Brain pericyte (primary cell): ENCODE results near the gene TMEM72.

Source experiments
- DNase-seq: peaks from one replicate; pipeline ENCODE4 v3.0.0-alpha.2; 2012; ENCODE audit warnings: low read depth, low spot score

TMEM72 gene

GRCh38 chr10:44890696-44891563 lies 20.2 kb upstream of the TMEM72 start:
- DNase-seq = no peak

DNA sequence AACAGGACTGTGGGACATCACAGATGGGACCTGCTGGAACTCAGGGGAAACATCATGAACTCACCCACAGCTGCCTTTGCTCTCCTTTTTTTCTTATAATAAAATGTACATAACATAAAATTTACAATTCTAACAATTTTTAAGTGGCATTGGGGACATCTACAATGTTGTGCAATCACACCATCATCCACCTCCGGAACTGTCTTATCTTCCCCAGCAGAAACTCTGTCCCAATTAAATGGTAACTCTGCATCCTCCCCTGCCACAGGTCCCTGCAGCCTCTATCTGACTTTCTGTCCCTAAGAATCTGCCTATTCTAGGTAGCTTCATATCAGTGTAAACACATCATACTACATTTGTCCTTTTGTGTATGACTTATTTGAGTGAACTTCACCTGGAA lies 19.4 kb upstream of the TMEM72 start:
- no peak for DNase-seq

DNA sequence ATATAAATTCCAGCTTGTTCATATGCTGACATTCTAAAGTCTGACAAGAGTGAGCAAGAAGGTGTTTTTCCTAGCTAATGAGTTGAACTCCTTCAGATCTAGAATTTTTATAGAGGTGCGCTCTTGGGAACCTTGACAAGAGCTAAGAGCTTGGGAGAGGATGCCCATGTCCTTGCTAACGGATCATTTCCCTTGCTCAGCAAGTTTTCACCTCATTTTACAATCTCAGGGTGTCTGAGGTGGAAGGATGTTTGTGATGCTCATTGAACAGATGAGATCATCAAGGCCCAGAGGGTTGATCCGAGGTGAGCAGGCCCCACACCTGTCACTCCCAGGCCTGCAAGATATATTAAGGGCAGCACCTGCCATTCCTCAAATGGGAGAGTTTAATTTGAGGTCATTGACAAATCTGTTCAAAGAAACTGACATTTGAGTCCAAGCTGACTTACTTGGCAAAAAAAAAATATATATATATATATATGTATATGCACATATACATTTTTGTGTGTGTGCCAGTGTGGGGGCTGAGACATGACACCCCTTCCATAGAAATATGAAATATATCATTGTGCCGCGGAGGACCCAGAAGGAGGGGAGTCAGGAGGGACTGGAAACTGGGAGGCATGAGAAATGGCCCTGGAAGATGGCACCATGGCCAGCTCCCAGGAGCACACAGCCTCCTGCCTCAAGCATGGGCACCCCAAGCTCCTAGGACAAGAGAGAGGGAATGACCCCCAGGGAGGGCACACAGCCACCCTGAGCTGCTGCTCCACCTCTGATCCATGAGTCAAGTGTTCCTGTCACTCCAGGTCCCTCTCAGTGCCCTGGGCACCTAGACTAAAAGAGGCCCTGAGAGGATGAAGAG lies 17.3 kb upstream of the TMEM72 start:
- no peak for DNase-seq

DNA sequence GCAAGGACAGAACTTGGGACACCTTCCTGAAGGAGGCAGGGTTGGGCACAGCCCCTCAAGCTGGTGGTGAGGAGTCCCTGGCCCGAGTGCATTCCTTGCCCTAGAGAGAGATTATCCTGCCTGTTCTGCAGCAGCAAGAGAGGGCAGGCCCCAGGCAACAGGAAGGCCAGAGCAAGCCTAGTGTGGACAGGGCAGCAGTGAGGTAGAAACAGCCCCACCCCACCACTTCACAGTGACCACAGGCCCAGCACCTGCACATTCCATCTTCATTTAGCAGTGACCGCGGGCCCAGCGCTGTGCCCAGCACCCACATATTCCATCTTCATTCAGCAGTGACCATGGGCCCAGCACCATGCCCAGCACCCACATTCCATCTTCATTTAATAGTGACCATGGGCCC lies 16.4 kb upstream of the TMEM72 start:
- DNase-seq = no peak

DNA sequence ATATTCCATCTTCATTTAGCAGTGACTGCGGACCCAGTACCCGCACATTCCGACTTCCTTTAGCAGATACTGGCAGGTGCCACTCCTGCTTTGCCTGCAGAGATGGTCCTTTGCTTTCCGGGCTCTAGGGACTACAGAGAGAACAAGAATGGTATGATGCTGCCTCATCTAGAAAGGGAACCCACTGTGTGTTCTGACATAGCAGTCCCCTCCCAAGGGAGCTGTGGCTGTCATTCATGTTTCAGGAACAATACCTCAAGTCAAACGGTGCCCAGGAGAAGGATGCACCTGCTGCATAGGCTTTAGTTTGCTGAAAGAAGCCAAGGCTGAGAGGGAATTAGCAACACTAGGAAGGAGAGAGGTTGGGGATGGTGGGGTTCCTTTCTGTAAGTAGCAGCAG lies 15.9 kb upstream of the TMEM72 start:
- no peak for DNase-seq

DNA sequence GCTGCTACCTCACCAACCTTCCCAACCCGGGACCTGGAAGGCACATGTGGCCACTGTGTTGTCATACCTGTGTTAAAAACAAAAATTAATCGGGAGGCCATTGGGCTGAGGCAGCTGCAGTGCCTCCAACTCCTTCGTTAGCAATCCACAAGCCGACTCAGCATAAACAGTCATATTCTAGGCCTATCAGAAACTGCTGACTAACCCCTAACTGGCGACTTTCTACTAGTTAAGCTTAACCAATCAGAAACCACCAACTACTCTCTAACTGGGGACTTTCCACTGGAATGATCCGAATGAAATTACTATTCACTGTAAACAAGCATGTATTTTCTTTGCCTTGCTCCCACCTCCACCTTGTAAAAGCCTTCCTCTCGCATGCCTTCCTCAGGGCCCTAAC lies 14.1 kb upstream of the TMEM72 start:
- DNase-seq = no peak

DNA sequence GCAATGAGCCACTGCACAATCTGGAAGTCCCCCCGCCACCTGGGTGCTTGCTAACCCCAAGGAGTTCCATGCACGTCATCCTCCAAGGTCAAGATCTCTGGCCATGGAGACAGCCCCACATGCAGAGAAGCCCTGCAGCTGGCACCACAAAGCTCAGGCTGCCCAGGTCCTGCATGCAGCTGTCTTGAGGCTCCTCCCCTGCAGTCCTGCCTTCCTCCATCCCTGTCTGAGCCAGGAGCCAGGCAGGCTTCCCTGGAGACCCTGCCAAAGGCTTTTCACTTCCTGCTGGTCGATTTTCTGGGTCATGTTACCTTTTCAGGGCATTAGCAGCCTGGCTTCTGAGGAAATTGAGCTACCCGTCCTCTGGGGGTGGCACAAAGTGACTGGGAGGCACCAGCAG lies 12.5 kb upstream of the TMEM72 start:
- DNase-seq = no peak

DNA sequence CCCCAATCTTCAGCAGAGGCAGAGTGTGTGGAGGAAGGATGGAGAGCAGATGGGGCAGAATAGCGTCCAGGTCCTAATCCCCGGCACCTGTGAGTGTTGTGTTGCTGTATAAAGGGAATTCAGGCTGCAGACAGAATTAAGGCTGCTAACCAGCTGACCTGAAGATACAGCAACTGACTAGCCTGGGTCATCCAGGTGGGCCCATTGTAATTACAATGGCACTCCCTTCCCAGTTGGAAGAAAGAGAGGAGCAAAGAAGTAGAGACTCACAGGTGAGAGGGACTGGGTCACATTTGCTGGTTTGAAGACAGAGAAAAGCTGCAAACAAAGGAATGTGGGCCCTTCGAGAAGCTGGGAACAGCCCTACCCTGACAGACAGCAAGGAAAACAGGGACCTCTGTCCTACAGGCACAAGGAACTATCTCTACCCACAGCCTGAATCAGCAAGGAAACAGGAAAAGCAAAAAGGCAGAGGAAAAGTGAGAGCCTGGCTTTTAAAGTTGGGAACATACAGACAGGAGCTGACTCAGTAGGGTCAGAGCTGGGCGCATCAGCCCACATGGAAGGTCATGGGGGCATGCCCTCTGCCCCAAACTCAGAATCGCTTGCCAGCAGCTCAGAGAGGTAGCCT lies 11.6 kb upstream of the TMEM72 start:
- no peak for DNase-seq

- DNase-seq = no peak
These were observed 8.1 kb upstream of the TMEM72 start for GRCh38 chr10:44902941-44903545.

DNA sequence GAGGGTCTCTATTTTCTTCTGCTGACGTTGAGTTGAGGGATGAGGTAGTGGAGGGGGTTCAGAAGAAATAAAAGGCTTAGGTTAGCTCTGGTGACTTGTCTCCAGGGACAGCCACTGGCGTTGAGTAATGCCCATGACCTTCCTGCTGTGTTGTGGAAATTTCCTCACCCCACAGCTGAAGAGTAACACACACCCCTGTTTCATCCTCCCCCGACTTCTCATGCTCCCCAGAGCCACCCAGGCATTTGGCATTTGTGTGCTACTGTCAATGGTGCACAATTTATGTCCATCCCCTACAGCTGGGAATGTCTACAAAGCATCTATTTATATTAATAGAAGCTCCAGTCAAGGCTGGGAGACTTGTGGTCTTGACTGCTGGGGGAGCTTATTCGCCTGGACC lies 4.7 kb upstream of the TMEM72 start:
- no peak for DNase-seq

DNA sequence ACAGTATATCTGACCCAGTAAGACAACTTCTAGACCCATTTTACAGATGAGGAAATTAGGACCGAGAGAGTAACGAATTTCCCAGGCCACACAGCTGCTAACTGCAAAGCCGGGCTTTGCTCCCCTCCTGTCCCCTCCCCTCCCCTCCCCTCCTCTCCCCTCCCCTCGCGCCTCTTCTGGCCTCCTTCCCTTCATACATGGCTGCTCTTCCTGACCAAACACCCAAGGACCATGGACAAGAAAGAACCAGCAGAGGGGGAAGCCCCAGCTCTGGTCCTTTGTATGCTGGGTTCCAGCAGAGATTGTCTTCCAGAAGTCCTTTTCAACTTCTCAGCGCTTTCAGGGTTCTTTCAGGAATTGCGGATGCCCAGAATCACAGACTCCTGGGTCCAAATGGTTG lies 3.6 kb upstream of the TMEM72 start:
- no peak for DNase-seq

GRCh38 chr10:44908066-44908749 lies 2.9 kb upstream of the TMEM72 start:
- no peak for DNase-seq

DNA sequence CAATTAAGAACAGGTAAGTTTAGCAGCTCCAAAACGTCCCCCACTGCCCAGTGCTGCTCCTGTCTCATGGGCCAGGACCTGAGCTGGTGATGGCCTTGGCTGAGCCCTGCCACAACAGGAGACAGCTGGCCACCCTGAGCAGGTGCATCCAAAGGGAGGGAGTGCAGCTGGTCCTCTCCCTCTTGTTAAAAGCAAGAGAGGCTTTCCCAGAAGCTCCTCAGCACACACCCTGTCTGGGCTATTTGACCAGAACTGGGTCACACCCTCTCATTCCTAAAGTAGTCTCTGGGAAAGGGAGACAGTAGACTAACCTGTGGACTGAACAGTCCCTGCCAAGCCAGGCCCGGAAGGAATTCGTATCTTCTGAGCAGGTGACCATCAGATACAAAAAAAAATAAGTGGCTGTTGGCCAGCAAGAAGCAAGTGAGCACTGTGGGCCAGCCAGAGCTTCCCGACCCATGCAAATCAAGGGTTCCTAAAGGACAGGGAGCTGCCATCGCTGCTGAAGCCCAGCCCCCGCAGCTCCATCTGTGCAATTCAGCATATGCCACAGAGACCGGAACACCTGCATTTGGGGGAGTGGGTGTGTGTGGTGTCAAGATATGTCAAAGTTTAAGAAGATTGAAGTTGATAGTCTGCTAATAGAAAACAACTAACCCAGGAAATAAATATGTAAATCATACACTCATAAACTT lies 2.1 kb upstream of the TMEM72 start:
- DNase-seq = no peak

GRCh38 chr10:44909910-44910309 lies 1.2 kb upstream of the TMEM72 start:
- DNase-seq = no peak

DNA sequence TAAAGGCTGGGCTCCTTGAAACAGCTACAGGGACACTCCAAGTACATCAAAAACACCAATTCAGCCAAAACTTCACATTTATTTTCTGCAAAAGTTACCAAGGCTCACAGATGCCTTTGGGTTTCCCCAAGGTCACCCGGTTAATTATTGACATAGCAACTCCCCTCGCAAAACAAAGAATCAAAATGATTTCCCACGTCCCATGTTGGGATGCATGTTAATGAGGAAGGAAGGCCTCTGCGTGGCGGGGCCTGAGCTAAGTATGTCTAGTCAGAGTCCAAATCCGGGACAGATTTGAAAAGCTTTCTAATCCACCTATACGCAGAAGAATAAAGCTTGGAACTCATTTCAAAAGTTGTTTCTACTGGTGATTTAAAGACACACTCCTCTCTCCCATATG lies 535 bp upstream of the TMEM72 start:
- no peak for DNase-seq

DNA sequence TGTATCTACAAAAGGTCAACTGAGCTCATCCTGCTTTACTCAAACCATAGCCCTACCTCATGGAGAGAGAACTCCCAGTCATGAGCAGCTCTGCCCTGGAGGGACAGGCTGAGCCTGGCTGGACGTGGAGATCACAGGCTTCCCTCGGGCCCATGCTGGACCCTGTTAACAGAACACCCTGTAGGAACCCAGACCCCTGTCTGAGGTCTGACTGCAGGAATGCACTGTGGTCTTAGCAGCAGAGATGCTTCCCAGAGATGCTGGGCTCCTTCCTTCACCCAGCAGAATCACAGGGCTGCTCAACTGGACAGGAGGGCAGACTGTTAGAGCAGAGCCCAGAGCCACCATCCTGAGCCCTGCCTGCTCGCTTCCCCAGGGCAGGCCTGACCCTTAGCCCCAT lies 814 bp downstream of the TMEM72 start:
- no peak for DNase-seq

DNA sequence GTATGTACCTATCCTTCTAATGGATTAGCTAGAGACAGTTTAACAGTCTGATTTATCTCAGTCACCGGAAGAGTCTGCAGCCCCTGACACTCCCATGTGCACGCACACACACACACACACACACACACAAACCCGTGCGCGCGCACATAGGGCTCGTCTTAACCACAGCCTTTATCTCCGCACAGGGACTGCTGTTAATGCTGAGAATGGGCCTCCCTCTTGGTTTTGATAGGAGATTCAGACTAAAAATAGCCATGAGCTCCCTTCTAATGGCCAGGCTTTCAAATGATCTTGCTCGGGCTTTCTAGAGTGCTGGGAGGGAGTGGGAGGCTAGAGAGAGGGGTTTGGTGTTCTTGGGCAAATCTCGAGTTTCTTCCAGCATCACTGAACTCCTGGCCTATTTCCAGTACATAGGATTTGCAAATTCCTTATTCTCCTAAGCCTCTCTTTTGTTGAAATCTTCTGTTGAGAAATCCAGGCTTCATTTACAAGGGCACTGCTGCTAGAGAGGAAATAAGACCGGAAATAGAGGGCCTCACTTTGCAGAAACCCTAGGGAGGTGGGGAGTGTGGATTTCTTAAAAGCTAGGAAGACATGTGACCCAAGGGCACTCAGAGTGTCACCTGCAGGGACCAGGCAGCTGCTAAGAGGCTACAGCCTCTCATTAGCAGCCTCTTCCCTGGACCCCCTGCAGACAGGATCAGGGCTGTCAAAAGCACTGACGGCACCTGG lies 2.4 kb downstream of the TMEM72 start:
- DNase-seq = no peak

DNA sequence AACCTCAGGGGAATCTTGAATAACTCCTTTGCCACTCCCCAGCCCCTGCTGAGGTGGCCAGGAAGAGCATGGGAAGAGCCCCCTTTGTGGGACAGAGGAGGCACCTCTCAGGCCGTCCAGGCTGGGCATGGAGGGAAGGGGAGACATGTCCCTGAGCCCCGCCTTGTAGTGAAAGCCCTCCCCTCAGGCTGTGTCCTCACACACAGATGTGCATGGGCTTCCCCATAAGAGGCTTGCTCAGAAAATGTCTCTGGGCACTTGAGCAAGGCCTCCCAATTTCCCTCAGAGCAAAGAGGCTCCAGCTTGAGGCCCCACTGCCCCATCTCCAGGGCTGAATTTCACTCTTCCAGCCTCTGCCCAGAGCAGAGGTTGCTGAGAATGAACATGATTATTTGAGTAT lies 3.8 kb downstream of the TMEM72 start:
- no peak for DNase-seq

DNA sequence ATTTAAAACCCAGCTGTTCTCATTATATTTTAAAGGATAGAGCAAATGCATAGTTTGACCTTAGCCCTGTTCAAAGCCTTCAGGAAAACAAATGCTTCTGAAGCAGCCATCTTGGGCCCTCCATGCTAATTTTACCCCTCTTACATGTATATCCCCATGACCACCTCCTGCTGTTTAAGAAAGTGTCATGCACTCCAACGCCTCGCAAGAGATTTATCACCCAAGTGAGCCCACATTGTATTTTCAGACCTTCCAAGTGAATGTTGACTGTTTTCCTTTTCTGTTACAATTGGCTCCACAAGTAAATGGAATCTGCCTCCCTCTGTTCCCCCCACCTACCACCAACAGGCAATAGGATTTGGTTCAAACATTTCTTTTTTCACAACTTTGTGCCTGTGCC lies 5.3 kb downstream of the TMEM72 start:
- no peak for DNase-seq

DNA sequence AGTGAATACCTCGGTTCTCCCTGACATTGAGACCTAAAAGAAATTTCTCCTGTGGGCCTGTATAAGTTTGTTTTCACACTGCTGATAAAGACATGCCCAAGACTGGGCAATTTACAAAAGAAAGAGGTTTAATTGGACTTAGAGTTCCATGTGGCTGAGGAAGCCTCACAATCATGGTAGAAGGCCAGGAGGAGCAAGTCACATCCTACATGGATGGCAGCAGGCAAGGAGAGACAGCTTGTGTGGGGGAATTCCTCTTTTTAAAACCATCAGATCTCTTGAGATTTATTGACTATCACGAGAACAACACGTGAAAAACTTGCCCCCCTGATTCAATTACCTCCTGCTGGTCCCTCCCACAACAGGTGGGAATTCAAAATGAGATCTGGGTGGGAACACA lies 6.7 kb downstream of the TMEM72 start:
- no peak for DNase-seq
